ENCODE data around the gene ABI1. TPM values are rescaled to one million over a fixed set of nuclear protein-coding genes. Genes with fewer than 3 reads are reported as not detected.

Gene ABI1
- total RNA-seq, 1 donor from 2014 or later = 61.1 TPM

GRCh38 chr10:26887611-26888215, 27.0 kb upstream of the ABI1 start:
- Histone ChIP-seq H3K4me3 (ENCODE audit: low read depth, low read length) (no peak overlapping the region), H3K36me3 (ENCODE audit: control insufficient read depth, insufficient read depth, low read length) (no peaks in the 10 kb centered on the region), H3K27me3 (ENCODE audit: control insufficient read depth, insufficient read depth, low read length) (no peaks in the 10 kb centered on the region)
- no peak for TF ChIP-seq CTCF (IDR thresholded peaks at IDR 0.05; ENCODE audit: insufficient read depth, low read length, severe bottlenecking)
- peak; percentile 65 for DNase-seq (ENCODE audit: low read depth)
- FAIRE-seq = no peak

DNA sequence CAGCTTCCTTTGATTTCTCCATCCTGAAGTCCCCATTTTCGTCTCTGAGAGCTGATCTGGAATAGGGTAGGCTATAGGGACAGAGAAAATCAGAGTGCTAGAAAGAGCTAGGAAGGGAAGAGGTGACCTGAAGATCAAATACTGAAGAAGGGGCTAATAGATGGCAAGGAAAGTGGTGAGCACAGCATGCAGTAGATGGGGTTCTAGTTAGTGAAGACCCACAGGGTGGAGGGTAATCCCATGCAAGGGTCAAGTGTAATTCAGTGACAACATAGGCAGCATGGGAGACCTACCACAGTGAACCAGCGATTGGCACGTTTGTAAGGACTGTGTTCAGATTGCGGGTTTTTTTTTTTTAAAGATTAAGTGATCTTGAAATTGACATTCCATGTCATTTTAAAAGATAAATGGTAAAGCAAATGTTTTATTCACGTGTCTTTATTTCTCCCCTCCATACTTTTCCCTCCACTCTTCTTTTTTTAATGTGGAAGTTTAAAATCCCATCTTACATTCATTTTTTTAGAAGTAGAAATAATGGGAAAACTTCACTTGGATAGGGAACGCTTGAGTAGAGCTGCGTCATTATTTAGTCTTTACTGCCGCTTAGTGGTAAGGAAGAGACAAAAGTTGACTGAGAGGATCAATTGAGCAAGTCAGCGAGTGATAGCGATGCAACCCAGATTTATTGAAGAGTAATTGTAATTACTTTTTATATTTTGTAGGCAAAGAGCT, 21.0 kb upstream of the ABI1 start:
- FAIRE-seq (no peak), DNase-seq (ENCODE audit: low read depth) (peak; percentile 71)
- no peaks in the 10 kb centered on the region for H3K36me3 ChIP-seq (ENCODE audit: control insufficient read depth, insufficient read depth, low read length)
- H3K27me3 ChIP-seq (ENCODE audit: control insufficient read depth, insufficient read depth, low read length) = no peaks in the 10 kb centered on the region
- no peak overlapping the region for H3K4me3 ChIP-seq (ENCODE audit: low read depth, low read length)
- TF ChIP-seq CTCF (IDR thresholded peaks at IDR 0.05; ENCODE audit: insufficient read depth, low read length, severe bottlenecking) = peak; percentile 58

GRCh38 chr10:26879744-26880143, 19.0 kb upstream of the ABI1 start:
- FAIRE-seq = no peak
- no peak for TF ChIP-seq CTCF (IDR thresholded peaks at IDR 0.05; ENCODE audit: insufficient read depth, low read length, severe bottlenecking)
- H3K36me3 ChIP-seq (ENCODE audit: control insufficient read depth, insufficient read depth, low read length) = no peaks in the 10 kb centered on the region
- peak; percentile 57 for DNase-seq (ENCODE audit: low read depth)
- H3K27me3 ChIP-seq (ENCODE audit: control insufficient read depth, insufficient read depth, low read length) = no peaks in the 10 kb centered on the region
- H3K4me3 ChIP-seq (ENCODE audit: low read depth, low read length) = no peak overlapping the region

DNA sequence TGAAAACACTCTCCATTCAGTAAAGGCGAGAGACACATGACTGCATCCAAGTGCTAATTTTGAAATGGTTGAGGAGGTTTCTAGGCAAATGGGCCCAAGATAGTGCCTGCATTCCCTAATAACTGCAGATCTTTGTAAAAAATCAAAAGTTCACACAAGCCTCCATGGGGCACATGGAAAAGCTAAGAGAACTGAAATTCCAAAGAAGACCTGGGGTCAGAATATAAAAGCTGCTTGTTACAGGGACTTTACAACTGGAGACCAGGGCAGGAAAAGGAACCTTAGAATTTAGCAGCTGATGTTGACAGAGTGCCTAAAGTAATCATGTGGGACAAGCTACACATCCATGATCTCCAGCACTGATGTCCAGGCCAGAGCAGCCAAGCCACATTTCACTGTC, 10.0 kb upstream of the ABI1 start:
- DNase-seq (ENCODE audit: low read depth) (no peak), FAIRE-seq (no peak)
- no peak for TF ChIP-seq CTCF (IDR thresholded peaks at IDR 0.05; ENCODE audit: insufficient read depth, low read length, severe bottlenecking)
- no peak overlapping the region for H3K4me3 ChIP-seq (ENCODE audit: low read depth, low read length)
- H3K27me3 ChIP-seq (ENCODE audit: control insufficient read depth, insufficient read depth, low read length) = no peaks in the 10 kb centered on the region
- H3K36me3 ChIP-seq (ENCODE audit: control insufficient read depth, insufficient read depth, low read length) = no peaks in the 10 kb centered on the region

- peak; percentile 93 for FAIRE-seq
Observed at GRCh38 chr10:26869528-26869927, 8.8 kb upstream of the ABI1 start.

More at GRCh38 chr10:26869528-26869927, 8.8 kb upstream of the ABI1 start:
- DNase-seq (ENCODE audit: low read depth) = peak; percentile 100
- Histone ChIP-seq H3K27me3 (ENCODE audit: control insufficient read depth, insufficient read depth, low read length) (no peaks in the 10 kb centered on the region), H3K36me3 (ENCODE audit: control insufficient read depth, insufficient read depth, low read length) (no peaks in the 10 kb centered on the region), H3K4me3 (ENCODE audit: low read depth, low read length) (no peak overlapping the region)
- TF ChIP-seq CTCF (IDR thresholded peaks at IDR 0.05; ENCODE audit: insufficient read depth, low read length, severe bottlenecking) = no peak

Measured in bronchial epithelial cell (primary cell).